Measurements from ENCODE around the gene OPN3.

- TF ChIP-seq EZH2 (IDR thresholded peaks at IDR 0.05; ENCODE audit: borderline replicate concordance, insufficient read depth, low read length, poor library complexity, severe bottlenecking) = no peak
- no peak for TF ChIP-seq CTCF (IDR thresholded peaks at IDR 0.05; ENCODE audit: poor library complexity, severe bottlenecking)
- TF ChIP-seq TAF1 (IDR thresholded peaks at IDR 0.05; ENCODE audit: low read depth) = no peak
Measured at GRCh38 chr1:241591736-241592135, 48.4 kb downstream of the OPN3 start.

Measured in neural cell (in vitro differentiated cells).